ENCODE measurements around the gene ACTR3.

DNA sequence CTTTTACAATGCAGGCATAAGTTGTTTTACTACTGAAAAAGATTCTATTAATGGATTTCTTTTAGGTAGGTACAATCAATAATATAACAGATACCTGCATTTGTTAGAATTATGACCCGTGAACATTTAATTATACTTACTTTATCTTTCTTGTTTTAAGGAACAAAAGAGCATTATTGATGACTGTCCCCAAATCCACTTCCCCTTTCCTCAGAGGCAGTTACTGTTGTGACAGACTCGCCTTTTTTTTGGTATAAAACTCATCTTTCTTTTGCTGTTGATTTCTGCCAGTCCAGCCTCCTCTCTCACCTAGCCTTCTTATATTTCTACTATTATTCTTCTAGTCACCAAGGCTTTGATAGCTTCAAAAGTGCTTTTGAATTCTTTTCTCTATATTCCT lies 12.1 kb downstream of the ACTR3 start:
- TF ChIP-seq, protein P1, sequence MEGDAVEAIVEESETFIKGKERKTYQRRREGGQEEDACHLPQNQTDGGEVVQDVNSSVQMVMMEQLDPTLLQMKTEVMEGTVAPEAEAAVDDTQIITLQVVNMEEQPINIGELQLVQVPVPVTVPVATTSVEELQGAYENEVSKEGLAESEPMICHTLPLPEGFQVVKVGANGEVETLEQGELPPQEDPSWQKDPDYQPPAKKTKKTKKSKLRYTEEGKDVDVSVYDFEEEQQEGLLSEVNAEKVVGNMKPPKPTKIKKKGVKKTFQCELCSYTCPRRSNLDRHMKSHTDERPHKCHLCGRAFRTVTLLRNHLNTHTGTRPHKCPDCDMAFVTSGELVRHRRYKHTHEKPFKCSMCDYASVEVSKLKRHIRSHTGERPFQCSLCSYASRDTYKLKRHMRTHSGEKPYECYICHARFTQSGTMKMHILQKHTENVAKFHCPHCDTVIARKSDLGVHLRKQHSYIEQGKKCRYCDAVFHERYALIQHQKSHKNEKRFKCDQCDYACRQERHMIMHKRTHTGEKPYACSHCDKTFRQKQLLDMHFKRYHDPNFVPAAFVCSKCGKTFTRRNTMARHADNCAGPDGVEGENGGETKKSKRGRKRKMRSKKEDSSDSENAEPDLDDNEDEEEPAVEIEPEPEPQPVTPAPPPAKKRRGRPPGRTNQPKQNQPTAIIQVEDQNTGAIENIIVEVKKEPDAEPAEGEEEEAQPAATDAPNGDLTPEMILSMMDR (conservative IDR thresholded peaks at IDR 0.05; ENCODE audit: low read length): no peak
- TF ChIP-seq EZH2phosphoT487 (IDR thresholded peaks at IDR 0.05; ENCODE audit: borderline replicate concordance): no peak

Measured in Loucy (cell line).